Embryonic facial prominence (tissue), 1 donor: Measurements from ENCODE around the gene DFFB.
A peak's percentile ranks its signal among the peaks of the same experiment; 100 is the strongest.
"Not testable (repeated sequence)": the region's sequence is repeated elsewhere in the genome, so short reads cannot be mapped to it uniquely, and the experiment has no call there.

ENCODE experiments used
- DNase-seq: peaks from one replicate; pipeline ENCODE4 v3.0.0-alpha.2; 2016; ENCODE audit errors: extremely low spot score

The DFFB gene, protein sequence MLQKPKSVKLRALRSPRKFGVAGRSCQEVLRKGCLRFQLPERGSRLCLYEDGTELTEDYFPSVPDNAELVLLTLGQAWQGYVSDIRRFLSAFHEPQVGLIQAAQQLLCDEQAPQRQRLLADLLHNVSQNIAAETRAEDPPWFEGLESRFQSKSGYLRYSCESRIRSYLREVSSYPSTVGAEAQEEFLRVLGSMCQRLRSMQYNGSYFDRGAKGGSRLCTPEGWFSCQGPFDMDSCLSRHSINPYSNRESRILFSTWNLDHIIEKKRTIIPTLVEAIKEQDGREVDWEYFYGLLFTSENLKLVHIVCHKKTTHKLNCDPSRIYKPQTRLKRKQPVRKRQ

DNA sequence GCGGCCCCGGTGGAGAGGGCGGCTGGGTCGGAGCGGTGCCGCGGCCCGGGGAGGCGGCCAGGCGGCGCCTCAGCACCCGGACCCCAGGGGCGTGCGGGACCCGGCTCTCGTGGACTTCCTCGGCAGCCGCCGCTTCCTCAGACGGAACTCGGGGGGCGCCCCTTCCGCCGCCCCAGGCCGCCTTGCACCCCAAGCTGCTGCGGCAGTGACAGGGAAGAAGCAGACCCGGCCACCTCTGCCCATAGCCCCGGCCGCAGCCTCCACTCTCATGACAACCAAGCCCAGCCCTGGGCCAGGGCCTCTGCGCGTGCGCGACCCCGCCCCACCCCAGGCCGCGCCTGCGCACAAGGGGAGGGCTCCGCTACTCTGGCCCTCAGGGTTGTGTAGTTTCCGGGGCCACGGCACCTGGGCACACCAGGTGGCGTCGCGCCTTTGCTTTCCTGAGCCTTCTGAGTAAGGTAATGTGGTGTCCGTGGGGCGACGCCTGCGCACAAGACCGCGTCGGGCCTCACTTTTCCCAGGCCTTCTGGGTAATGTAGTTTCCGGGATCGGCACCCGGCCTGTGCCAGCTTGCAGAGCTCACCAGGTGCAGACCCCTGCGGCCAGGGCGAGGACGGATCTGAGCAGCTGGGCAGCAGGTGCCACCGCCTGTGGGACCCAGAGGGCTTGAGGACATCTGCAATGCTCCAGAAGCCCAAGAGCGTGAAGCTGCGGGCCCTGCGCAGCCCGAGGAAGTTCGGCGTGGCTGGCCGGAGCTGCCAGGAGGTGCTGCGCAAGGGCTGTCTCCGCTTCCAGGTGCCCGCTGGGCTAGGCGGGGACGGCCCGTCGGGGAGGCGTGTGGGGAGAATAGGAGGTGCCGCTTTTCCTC is at the start of gene DFFB, which contains the start of gene CEP104:
TSS of gene DFFB (plus strand) at position 554 of the 868 bp plus-strand sequence. CDS start at position 682, 128 bp downstream.
TSS of gene CEP104 (minus strand) at position 289 of the 868 bp plus-strand sequence. CDS start 4,804 bp downstream, outside the sequence.
- peak; percentile 85 for DNase-seq

DNA sequence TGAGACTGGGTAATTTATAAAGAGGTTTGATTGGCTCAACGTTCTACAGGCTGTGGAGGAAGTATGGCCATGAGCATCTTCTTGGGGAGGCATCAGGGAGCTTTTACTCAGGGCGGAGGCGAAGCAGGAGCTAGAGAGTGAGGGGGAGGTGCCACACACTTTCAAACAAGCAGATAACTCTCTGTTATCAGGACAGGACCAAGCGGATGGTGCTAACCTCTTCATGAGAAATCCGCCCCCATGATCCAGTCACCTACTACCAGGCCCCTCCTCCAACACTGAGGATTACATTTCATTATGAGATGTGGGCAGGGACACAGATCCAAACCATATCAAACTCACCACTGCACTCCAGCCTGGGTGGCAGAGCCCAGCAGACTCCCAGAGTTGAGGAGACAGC is 49.5 kb upstream of the DFFB start:
- no peak for DNase-seq

DNA sequence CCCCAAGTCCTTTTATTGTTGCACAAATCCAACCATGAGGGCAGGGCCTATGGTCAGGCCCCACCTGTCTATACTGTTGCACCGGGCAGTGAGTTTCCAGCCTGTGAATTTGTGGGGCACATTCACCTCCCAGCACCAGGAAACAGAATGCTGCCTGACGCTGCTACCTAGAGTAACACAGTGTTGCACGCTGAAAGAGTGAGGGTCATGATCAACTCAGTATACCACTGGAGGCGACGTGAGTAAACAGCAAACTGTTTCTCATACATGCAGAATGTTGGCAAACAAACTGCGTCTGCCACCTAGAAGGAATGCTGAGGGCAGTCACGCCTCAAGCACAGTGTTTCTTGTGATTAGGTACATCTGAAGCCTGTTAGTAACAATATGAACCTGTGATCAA is 47.6 kb upstream of the DFFB start:
- DNase-seq, result no peak

DNA sequence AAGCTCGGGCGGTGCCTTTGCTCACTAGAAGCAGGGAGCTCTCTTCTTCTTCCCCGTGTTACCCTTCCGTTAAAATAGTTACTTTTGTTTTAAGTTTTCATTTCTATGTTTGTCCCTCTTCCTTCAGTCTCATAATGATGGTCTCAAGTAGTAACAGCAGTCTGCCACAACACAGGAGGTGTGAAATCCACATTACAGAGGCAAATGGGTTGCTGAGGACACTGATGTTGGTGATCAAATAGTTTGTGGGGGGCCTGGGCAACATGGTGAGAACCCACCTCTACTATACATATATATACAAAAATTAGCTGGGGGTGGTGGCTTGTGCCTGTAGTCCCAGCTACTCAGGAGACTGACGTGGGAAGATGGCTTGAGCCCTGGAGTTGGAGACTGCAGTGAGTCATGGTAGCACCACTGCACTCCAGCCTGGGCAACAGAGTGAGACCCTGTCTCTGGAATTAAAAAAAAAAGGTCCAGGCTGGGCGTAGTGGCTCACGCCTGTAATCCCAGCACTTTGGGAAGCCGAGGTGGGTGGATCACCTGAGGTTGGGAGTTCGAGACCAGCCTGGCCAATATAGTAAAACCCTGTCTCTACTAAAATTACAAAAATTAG is 47.0 kb upstream of the DFFB start:
- DNase-seq, result not testable (repeated sequence)

DNA sequence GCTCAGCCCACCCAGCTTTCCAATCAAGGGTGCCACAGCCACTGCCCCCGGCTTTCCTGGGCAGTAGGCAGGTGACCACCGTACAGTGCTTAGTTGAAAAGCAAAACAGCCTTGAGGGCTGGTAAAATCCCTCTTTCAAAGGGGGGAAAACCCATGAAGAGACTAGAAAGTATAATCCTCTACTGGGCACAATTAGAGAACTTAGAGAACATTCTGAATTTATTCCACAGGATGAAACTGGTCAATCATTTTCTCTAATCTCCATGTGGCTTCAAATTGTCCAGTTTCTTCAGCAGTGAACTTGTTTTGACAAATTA is 45.7 kb upstream of the DFFB start:
- DNase-seq, result no peak

DNA sequence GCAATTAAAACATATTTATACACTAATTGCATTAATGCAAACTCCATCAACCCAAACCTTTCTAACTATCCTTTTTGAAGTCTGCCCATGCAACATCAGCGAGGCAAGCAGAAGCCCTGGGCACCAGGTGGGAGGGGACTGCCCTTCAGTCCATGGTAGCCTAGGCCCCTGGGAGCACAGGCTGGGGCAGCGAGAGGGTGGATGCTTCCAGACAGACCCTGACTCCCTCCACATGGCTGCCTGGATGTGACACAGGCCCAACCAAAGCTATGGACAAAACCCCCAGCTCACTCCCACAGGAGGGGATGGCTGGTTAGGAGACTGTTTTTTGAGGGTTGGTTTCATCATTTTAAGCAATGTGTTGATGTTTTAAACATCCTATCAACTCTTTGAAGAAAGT is 43.2 kb upstream of the DFFB start:
- DNase-seq, result no peak

DNA sequence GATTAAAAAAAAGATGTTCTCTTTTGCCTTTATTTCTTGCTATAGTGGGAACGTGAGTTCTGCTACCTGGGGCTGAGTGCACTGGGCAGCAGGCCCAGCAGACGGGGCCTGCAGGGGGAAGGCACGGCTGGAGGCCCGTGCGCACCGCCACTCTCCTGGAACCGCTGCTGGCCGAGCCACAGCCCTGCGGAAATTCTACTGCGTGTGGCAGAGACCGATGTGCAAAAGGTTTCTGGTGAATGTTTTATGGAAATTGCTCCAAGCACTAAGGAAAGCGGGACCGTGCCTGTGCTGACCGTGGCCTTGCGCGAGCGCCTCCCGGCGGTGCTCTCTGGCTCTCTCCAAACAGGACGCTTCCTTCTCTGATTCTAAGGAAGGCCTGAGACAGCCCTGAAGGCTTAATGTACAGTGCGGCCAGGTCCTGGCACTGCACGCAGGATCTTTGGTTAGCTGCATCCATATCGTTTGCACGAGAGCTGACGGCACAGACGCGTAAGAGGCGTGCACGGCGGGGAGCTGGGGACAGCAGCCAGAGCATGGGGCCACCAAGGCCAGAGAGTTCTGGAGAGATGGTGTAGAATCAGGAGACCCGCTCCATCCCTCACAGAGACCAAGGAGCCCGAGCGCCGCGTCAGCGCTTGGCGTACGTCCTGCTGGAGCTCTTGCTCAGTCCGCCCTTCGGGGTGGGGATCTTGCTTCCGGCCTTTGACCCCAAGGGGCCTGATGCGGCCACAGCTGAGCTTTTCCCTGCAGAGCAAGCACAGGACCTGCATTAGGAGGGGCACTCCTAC is 42.3 kb upstream of the DFFB start:
- DNase-seq, result no peak

DNA sequence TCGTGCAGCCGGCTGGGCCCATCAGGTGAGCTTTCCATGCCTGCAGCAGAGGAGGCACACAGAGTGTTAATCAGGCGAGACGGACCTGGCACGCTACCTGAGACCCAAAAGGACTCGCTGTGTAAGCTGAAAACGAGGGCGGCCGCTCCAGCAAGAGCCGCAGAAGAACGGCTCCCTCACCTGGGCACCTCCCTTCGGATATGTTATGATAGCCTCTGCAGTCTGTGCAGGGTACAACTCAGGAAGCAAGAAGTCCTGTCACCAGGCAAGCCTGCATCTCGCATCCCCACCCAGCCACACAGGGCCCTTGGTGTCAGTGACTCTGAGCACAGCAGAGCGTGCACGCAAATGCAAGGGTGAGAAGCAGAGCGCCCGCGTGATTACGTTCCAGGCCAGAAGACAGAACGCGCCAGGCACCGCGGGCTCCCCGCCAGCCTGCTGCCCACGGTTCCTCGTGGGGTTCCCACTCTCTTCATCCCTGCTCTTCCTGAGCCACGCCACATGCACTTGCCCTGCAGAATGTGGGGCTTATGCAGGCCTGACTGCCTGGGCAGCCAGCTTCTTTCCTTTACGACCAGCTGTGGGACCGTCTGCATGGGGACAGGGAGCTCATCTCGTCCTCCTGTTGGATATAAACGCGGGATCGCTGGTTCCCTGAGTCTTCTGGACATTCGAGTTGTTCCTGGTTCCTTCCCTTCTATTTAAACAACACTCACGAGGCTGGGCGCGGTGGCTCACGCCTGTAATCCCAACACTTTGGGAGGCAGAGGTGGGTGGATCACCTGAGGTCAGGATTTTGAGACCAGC is 40.7 kb upstream of the DFFB start:
- DNase-seq, result no peak

DNA sequence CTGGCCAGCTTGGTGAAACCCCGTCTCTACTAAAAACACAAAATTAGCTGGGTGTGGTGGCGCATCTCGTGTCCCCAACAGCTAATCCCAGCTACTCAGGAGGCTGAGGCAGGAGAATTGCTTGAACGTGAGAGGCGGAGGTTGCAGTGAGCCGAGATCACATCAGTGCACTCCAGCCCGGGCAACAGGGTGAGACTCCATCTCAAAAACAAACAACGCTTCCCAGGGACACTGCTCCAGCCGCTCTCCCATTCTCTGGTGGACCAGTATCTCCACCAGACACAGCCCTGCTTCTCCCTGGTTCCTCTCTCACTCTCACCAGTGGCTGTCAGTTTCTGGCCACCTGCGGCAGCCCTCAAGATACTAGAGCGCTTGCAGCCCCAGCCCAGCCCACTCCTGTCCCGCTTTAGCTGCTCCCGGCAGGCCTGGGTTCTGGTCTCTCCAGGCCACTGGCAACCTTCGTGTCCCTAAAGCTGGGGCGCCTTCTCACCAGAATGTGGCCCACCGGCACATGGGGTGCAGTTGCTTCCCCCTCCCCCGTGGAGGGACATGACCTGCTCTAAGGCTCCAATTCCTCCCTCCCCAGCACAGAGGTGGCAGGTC is 40.0 kb upstream of the DFFB start:
- no peak for DNase-seq

DNA sequence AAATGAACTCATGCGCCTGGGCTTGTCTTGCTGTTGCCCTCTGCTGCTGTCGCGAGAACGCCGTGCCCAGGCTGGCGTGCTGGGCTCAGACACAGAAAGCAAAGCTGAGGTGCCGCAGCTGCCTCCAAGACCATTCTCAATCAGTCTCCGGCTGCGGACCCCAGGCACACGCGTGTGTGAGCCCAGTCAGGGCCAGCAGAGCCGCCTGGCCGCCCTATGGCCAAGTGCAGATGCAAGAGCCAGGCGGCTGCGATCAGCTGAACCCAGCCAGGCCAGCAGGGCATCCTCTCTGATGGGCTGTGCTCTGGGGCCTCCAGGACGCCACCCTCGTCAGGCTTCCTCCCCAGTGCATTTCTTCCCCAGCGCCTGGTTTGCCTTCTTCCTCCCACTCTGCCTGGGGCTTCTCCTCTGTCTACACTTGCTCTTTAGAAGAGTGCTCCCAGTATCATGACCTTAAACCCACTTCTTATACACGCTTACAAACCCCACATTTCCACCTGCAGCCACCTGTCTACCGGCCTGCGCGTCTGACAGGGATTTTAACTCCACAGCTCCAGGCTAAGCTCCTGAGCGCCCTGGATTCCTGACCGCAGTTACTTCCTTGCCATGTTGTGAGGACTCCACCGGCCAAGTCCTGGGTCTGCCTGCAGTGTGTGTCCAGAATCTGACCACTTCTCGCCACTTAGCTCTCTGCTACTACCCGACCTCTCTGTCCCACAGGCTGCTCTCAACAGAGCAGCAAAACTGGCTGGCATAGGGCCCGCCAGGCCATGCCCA is 39.3 kb upstream of the DFFB start:
- DNase-seq, result no peak

DNA sequence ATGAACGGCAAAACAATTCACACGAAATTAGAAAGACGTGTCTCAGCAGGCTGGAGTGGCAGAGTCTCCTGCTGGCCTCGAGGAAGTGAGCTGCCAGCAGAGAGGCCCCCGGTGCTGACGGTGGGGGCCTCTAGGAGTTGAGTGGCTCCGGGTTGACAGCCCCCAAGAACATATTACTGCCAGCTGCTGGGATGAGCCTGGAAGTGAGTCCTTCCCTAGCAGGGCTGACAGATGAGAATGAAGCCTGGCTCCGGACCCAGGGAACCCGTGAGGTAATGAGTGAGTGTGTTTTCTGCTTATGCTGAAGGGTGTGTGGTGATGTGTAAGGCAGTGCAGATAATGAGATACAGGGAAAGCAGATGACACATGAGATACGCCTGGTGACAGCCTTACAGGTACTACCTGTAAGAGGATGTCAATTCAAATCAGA is 37.5 kb upstream of the DFFB start:
- DNase-seq, result no peak

DNA sequence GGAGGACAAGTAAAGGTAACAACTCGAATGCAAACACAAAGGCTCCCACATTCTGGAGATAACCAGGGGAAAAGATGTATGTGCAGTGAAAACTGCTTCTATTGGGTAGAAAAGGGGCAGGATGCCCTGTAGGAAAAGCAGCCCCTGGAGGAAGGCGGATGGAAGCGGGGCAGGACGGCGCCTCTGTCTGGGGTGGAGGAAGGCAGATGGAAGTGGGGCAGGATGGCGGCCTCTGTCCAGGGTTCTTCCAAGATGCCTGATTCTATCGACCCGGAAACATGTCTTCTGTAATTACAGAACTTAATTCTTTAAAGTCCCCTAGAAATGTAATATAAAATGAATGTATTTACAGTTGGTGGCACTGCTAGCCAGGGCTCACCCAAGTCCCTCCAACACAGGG is 37.0 kb upstream of the DFFB start:
- no peak for DNase-seq

DNA sequence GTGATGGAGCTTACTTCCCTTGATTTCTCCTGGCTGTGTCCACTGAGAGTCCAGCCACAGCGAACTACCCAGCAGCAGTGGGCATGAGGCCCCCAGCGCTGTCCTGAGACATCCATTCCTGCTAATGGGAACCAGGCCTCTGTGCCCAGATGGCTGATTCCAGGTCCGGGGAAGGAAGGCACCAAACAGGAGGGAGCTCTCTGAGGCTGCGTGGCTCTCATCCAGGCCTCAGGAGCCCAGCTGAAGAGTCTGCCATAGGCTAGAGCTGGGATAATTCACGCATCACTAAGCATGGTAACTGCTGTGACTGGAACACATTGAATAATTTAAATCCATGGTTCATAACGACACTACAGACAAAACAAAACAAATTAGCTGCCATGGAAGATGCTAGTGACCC is 36.3 kb upstream of the DFFB start:
- DNase-seq, result no peak

DNA sequence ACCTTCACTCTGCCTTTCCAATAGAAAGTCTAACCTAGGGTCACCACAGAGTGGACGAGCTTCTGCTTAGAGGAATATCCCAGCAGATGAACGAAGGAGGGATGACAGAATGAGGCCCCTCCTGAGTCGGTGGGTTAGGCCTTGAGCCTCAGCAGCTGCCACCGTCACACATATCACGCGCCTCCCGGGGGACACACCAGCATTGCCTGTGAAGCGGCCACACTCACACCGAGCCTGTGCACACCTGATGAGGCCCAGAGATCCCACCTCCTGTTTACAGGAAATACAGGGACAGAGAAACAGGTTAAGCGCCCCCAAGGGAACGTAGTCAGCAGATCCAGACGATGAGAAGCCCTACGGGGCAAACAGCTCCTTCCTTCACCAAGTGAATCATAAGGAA is 35.8 kb upstream of the DFFB start:
- DNase-seq, result no peak

DNA sequence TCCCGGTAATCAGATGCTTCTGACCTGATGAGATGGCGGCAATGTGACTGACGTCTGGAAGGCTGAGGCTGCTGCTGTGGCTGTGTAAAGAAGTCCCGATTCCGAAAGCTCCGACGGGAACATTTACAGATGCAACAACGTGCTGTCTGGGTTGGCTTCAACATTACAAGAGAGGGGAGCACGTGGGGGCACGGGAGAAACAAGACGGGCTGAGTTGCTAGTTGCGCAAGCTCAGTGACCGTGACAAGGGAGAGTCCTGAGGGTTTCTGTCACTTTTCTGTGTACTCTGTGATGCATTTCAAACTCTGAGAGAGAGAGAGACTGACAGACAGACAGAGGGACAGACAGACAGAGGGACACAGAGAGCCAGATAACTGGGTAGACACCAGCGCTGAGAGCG is 35.4 kb upstream of the DFFB start:
- DNase-seq, result no peak

DNA sequence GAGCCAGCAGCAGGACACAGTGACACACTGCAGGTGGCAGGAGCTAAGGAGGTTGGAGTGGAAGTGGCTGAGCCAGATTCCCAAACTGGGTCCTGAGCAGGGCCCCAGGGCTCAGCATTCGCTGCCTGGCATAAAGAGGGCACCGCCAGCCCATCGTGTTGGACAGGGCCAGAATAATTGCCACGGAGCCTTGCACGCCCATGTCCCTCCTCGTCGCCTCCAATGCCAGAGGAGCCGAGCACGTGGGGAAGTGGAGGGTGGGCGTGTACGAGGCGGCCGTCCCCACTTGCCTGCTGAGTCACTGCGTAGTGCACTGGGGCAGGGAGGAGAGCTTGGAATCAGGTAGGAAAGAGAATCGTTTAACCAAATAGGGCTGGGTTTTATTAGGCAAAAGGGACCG is 34.9 kb upstream of the DFFB start:
- DNase-seq, result no peak

DNA sequence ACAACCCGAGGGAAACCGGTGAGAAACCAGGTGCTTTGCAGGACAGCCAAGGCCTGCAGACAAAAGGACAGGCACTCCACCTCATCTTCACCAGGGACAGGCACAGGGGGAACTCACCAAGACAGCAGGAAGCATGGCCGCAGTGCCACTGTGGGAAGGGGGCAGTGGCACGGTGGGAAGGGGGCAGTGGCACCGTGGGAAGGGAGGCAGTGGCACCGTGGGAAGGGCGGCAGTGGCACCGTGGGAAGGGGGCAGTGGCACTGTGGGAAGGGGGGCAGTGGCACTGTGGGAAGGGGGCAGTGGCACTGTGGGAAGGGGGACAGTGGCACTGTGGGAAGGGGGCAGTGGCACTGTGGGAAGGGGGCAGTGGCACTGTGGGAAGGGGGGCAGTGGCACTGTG is 32.6 kb upstream of the DFFB start:
- no peak for DNase-seq

DNA sequence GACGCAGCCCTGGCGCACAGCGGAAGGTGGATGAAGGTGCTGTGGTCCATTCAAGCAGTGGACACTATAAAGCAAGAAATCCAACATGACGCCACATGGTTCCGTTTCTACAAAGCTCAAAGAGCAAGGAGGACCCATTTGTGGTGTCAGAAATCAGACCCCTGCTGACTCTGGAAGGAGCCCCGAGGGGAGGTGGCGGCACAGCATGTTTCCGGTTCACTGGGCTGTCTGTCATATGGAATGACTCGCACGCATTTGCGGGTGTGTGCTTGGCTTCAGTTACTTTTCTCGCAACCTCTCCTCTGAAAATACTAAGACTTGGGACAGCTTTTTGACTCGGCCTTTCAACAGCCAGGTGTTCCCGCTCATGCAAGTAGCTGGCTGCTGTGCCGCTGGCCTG is 31.9 kb upstream of the DFFB start:
- no peak for DNase-seq

DNA sequence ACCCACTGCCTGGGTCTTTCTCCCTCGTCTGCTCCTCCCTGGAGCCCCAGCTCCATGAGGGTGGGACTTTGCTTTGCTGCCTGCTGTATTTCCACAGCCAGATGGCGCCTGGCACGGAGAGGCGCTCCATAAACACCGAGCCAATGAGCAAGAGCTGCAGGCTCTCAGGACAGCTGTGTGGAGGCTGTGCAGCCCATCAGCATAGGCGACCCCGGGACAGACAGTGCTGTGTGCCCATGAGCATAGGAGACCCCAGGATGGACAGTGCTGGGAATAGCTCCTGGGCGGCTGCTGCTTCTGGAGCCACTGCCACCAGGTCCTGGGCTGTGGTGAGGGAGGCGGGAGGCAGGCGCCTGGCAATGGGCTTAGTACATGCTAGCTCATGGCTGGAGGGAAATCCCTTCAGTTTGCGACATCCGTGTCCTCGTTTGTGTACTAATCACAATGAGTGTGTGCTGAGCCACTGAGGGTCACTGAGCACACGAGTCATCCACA is 29.4 kb upstream of the DFFB start:
- no peak for DNase-seq

DNA sequence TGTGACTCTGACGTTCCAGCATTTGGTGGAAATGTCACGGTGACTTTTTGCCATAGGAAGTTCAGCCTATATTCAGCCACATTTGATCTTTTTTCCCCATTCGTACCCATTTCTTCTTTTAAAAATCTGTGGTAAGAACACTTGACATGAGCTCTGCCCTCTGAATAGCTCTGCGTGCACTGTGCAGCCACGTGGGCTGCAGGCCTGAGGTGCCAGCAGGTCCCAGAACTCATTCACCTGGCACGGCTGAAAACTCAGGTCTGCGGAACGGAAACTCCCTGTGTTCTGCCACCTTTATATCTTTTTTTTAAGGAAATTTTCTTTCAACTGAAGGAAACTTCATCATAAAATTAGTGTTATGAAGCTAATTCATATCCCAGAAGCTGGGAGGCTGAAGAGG is 28.9 kb upstream of the DFFB start:
- no peak for DNase-seq
